GM19239 (cell line): ENCODE measurements around the gene DECR2.
"Not testable (repeated sequence)": the region's sequence is repeated elsewhere in the genome, so short reads cannot be mapped to it uniquely, and the experiment has no call there.

Experiments
- DNase-seq: peaks from one replicate; pipeline ENCODE4 v3.0.0; 2011; ENCODE audit warnings: low spot score; ENCODE audit not compliant: insufficient read length
- FAIRE-seq: peaks from 2 replicates; lab custom pipeline; 2011; peaks lifted over from hg19 to GRCh38; lab: Jason Lieb, UNC

The DECR2 gene

DNA sequence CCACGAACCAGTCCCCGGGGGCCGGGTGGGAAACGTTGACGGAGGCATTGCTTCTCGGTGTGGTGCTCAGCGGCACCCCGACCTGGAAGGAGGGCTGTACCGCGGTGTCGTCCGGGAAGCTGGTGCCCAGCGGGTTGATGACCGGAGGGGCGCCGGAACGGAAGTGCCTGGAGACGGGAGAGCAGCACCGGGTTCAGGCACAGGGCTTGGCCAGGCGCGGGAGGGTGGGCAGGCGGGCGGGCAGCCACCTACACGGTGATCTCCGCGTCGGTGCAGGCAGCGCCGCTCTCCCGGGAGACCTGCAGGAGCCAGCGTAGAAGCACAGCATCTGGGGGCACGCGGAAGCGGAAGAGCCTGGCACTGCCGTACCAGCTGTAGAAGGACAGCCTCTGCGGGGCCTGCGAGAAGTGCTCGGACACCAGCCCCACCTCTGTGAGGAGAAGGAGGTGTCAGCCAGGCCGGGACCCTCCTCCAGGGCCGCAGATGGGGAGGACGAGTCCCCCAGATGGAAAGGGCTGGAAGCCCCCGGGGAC lies 24.2 kb upstream of the DECR2 start:
- DNase-seq (no peak), FAIRE-seq (no peak)

DNA sequence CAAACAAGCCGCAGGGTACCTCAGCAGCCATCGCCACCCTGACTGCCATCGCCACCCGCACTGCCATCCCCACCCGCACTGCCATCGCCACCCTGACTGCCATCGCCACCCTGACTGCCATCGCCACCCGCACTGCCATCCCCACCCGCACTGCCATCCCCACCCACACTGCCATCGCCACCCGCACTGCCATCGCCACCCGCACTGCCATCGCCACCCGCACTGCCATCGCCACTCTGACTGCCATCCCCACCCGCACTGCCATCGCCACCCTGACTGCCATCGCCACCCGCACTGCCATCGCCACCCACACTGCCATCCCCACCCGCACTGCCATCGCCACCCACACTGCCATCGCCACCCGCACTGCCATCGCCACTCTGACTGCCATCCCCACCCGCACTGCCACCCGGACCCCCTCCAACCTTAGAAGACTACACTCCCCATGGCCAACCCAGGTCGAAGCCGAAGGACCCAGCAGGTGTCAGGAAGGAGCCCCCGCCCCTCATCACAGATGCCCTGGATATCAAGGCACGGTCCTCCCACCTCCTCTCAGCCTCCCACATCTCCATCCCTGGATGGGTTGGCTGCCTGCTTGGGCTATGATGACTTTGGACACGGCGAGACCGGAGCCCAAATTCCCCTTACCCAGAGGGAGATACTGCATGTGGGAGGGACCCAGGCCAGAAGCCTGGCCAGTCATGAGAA lies 23.4 kb upstream of the DECR2 start:
- DNase-seq, FAIRE-seq: not testable (repeated sequence)

DNA sequence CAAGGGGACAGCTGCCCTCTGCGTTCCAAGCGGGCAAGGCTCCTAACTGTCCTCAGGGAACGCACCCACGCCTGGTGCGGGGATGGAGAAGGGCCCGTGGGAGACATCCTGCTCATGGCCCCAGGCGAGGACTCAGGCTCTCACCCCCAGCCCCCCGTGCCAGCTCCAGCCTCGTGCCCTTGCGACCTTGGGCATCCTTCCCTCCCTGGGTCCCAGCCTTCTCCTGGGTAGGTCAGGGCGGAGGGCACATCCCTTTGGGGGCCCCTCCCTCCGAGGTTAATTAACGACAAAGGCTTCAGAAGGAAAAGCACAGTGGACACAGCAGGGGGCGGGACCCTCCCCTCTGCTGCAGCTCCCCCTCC lies 22.9 kb upstream of the DECR2 start:
- FAIRE-seq (no peak), DNase-seq (no peak)

DNA sequence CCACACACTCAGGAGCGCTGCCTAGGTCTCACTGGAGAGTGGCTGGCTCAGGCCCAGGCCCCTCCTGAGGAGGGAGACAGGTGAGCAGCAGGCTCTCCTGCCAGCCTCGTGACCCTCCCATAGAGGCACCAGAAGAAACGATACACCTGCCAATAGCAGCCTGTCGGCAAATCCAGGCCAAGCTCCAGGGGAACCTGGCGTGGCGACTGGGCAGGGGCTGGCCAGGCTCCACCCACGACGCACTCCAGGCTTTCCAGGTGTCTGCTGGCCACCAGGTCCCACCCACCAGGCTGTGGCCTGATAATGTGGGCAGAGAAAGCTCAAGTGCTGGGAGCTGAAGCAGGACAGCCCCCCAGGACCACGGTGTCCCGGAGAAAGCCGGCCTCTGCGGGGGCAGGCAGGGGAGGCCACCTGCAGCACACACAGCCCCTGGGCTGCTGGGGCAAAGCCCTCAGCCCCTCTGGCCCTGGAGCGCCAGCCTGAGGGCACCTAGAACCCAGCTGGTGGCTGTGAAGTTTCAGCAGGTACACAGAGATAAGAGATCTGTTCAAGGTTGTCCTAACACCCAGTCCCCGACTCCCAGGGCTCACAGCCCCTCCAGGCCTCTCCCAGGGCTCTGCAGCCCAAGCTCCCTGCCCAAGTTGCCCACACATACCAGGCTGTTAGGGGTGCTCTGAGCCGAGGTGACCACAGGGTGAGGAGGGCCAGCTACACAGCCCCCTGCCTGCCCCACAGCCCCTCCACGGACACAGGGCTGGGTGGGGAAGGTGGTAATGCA lies 22.3 kb upstream of the DECR2 start:
- DNase-seq (no peak), FAIRE-seq (no peak)

DNA sequence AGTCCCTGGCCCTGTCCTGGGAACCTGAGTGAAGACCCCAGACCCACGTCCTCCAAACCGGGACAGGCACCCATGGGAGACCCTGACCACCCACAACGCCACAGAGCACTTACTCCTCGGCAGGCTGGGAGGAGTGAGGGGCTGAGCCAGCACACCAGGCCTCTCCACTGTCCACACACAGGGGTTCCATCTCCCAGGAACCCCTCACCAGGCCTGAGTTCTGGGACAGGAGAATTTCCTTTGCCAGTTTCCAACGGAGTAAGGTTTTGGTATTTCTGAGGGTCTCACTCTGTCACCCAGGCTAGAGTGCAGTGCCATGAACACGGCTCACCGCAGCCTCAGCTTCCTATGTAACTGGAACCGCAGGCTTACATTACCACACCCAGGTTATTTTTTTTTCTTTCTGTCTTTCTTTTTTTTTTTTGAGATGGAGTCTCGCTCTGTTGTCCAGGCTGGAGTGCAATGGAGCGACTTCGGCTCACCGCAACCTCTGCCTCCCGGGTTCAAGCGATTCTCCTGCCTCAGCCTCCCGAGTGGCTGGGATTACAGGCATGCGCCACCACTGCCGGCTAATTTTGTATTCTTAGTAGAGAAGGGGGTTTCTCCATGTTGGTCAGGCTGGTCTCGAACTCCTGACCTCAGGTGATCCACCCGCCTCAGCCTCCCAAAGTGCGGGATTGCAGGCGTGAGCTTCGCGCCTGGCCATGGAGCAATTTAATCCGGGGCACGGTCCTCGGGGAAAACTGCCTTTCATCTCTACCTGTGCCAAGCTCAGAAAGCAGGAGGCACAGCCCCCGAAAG lies 21.5 kb upstream of the DECR2 start:
- FAIRE-seq (no peak), DNase-seq (no peak)

DNA sequence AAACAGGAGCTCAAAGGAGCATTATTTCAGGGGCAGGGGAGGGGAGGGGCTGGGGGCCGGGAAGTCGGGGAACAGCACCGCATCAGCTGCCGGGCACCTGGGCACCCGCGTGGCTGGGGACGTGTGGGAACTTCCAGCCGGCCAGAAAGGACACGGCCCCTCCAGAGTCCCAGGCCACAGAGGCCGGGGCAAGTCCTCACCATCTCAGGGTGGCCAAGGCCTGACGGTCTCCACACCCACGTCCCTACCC lies 21.0 kb upstream of the DECR2 start:
- no peak for DNase-seq
- no peak for FAIRE-seq

DNA sequence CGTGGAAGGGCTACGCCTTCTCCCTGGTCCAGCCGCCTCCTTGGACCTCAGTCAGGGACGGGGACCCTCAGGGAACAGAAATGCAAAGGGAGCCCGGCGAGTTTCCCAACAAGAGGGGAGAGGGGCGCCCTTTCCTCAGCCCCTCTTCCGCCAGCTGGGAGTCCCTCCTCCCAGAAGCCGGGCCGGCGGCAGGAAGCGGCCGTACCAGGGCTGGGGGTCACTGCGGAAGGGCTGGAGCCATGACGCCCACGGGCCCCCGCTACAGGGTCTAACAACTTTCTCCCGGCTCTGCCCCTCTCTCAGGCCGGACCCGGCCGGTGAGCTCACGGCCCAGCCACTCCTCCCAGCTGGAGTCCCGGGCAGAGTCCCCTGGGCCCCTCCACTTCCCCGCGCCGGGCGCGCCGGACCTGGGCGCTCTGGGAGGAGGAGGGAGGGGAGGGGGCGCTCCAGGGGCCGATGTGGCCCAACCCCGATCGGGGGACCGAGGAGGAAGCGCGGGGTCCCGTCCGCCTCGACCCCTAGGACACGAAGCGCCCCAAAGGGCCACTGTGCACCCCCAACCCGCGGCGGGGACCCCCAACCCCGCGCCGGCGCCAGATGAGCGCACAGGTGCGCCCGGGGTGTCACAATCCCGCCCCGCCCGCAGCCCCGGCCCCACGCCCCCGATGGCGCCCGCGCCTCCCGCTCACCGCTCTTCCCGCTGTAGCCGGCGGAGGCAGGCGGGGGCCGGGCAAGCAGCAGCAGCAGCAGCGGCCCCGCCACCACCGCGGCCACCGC lies 20.5 kb upstream of the DECR2 start:
- FAIRE-seq: no peak
- no peak for DNase-seq

DNA sequence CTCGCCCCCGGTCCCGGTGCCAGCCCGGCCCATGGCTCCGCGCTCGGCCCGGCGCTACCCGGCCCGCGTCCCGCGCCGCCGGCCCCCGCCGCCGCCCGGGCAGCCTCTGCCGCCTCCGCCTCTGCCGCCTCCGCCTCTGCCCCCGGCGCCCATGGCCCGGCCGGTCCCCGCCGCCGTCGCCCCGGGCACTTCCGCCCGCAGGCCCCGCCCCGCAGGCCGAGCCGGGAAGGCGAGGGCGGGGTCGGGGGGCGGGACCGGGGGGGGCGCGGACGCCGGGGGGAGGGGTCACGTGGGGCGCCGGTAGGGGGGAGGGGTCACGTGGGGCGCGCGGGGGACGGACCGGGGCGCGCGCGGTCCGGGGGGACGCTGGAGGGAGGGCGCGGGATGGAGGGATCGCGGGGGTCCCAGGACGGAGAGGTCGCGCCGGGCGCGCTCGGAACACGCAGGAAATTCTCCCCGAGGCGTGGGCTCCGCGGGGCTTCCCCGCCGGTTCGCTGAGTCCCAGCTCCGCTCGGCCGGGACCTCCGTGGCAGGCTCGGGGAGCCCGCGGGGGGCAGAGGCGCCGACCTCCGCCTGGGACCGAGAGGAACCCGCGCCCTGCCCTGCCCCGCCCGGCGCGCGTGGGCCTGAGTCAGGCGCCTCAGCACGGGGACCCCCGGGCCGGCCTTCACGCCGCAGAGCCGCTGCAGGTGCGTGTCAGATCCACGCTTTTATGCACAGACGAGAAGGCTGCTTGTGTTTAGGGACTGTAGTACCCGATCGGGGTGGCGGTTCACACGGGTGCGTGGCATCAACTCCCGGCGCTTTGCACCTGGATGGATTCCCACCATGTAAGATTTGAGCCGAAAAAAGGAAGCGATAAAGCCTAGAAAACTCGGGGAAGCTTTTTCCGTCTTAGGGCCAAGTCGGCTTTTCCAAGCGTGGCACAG lies 19.6 kb upstream of the DECR2 start, which contains the start of gene PGAP6:
Gene PGAP6, minus strand, starts transcription at position 190 of the 929 bp plus-strand sequence. Its CDS starts 157 bp downstream, at position 33.
- FAIRE-seq (peak; percentile 57), DNase-seq (peak; percentile 95)

DNA sequence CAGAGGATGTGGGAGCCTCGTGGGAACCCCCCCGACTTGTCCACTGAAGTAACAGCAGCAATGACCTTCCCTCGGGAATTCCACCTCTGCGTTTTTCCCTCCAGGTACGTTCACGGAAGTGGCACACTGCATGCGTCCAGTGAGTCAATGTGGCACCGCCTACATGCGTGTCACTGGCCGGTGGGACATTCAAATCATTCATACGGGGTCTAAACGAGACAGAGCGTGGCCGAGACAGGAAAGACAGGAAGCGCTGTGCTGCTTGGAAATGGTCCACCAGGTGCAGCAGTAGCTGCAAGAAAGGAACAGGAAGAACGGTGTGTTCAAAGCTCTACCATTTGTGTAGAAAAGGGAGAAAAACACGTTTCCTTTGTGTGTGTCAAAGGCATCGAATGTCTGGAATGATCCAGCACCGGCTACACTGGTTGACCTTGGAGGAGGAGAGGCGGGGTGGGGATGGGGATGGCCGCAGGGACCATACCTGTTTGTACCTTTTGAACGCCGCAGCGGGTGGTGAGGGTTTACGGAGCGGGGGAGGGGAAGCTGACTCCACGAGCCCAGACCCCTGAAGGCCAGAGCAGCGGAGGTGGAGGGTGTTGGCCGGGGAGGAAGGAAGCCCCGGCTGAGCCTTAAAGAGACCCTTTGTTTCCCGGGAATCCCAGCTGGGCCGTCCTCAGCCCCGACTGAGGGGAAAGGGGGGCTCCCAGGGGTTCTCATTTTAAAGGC lies 18.2 kb upstream of the DECR2 start:
- FAIRE-seq (peak; percentile 89), DNase-seq (no peak)

DNA sequence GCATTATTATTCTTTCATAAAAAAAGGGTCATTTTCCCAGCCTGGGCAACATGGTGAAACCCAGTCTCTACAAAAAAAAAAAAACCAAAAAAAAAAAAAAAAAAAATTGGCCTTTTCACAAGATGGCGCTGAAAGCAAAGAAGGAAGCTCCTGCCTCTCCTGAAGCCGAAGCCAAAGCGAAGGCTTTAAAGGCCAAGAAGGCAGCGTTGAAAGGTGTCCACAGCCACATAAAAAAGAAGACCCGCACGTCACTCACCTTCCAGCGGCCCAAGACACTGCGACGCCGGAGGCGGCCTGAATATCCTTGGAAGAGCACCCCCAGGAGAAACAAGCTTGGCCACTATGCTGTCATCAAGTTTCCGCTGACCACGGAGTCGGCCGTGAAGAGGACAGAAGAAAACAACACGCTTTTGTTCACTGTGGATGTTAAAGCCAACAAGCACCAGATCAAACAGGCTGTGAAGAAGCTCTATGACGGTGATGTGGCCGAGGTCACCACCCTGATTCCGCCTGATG lies 15.0 kb upstream of the DECR2 start:
- no peak for FAIRE-seq
- DNase-seq: no peak

DNA sequence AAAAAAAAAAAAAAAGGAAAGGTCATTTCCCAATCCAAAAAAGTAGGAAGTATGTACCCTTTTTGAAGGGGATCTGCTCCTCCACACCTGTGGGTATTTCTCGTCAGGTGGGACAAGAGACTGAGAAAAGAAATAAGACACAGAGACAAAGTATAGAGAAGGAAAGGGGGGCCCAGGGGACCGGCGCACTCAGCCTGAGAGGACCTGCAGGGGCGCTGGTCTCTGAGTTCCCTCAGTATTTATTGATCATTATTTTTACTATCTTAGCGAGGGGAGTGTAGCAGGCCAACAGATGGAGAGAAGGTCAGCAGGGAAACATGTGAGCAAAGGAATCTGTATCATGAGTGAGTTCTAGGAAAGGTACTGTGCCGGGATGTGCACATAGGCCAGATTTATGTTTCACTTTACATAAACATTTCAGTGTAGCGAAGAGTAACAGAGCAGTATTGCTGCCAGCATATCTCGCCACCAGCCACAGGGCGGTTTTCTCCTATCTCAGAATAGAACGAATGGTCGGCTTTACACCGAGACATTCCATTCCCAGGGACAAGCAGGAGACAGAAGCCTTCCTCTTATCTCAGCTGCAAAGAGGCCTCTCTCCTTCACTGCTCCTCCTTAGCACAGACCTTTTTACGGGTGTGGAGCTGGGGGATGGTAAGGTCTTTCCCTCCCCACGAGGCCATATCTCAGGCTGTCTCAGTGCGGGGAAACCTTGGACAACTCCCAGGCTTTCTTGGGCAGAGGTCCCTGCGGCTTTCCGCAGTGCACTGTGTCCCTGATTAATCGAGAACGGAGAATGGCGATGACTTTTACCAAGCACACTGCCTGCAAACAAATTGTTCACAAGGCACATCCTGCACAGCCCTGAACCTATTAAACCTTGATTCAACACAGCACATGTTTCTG lies 13.7 kb upstream of the DECR2 start:
- DNase-seq, FAIRE-seq: not testable (repeated sequence)

DNA sequence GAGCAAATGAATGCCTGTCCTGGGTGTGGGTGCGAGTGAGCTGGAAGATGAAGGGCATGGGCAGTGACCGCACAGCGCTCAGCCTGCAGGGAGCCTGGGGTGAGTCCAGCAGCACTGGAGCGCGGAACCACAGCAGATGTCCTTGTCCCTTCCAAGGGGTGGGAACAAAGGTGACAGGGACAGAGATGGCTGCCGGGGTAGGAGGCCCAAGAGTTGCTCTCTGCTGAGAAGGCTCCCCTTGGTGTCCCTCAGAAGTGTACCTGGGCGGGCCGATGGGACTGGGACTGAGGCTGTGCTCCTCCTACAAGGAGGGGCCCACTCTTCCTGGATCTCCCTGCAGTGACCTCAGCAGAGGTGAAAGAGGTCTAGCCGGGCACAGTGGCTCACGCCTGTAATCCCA lies 12.3 kb upstream of the DECR2 start:
- no peak for FAIRE-seq
- no peak for DNase-seq

DNA sequence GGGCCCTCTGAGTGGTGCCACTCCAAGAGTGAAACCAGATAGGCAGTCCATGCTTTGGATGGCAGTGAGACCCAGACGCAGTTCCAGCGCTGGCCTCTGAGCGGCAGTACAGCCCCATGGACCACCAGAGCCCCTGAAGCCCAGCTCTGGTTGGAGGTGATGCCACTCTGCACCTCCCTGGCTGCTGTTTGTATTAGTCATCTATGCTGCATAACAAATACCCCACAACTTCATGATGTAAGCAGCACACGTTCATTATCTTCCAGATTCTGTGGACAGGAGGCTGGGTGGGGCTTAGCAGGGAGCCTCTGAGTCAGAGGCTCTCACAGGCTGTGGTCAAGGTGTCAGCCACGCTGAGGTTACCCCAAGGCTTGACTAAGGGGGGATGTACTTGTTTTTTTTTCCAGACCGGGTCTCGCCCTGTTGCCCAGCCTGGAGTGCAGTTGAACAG lies 9.8 kb upstream of the DECR2 start:
- DNase-seq (no peak), FAIRE-seq (no peak)

DNA sequence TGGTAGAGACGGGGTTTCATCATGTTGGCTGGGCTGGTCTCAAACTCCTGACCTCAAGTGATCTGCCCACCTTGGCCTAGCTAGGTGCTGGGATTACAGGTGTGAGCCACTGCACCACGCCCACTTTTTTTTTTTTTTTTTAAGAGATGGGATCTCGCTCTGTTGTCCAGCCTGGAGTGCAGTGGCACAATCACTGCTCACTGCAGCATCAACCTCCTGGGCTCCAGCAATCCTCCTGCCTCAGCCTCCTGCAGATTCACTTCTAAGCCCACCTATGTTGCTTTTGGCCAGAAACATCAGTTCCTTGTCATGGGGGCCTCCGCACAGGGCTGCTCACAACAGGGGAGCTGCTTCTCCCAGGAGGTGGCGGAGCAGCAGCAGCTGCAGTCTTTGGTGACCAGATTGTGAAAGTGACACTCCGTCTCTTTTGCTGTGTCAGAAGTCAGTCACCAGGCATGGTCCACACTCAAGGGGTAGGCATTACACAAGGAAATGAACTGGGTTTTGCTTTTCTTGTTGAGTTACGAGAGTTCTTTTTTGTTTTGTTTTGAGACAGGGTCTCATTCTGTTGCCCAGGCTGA lies 9.1 kb upstream of the DECR2 start:
- FAIRE-seq: peak; percentile 39
- no peak for DNase-seq

DNA sequence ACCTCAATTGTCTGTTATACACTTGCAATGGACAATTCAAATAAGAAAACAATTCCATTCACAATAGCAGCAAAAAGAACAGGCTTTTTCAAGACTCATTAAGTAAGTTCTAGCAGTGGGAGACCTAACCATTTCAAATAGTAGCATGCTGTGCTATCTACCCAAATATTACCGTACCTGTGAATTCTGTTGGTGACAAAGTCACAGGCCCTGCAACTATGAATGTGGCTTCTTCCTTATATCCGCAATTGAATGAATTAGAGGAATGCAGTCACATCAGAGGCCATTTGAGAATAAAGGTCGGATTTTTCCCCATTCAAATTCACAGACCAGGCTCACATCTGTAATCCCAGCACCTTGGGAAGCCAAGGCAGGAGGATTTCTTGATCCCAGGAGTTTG lies 5.5 kb upstream of the DECR2 start:
- DNase-seq (no peak), FAIRE-seq (no peak)

DNA sequence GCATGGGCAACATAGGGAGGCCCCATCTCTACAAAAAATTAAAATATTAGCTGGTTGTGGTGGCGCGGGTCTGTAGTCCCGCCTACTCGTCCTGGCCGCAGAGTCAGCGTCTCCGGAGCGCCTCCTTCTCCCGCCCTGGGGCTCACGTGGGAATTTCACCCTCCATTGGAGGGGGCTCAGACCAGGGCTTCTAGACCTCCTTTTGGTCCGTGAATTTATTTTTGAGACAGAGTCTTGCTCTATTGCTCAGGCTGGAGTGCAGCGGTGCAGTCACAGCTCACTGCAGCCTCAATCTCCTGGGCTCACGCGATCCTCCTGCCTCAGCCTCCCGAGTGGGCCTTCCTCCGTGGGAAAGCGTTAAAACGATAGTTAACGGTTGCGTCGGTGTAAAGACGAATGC lies 5.1 kb upstream of the DECR2 start:
- peak; percentile 66 for DNase-seq
- FAIRE-seq: peak; percentile 55

DNA sequence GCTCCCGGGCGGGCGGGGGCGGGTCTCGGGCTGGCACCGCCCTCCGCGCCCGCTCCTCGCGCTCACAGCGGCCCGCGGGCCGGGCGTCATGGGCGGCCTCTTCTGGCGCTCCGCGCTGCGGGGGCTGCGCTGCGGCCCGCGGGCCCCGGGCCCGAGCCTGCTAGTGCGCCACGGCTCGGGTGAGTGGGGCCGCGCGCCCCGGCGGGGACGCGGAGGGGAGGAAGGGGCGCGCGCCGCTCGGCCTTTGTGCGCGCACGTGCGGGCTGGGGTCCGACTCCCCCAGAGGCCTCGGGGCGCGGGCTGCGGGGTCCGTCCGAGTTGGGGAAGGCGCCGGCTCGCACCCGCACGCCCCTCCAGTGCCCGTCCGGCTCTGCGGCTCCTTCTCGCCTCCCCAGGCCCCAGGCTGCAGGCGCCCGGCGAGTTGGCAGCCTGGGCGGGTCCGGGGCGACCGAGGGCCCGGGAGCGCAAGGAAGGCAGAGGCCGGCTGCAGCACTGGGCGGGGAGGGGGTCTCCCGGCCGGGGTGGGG lies 4.5 kb upstream of the DECR2 start, which contains the start of gene NME4:
Gene NME4, plus strand, starts transcription at position 65 of the 527 bp plus-strand sequence. Its CDS starts 24 bp downstream, at position 89.
- FAIRE-seq (no peak), DNase-seq (peak; percentile 54)
